VCaP (cell line): ENCODE results near the gene TIMM17B.

Experiments
- H3K27ac ChIP-seq: fragments of 450-650 bp; 2 replicates; pipeline ENCODE4 v1.5.1; 2017
- TF ChIP-seq, protein P1 (sequence below): fragments of 450-650 bp; conservative IDR thresholded peaks from 2 replicates; pipeline ENCODE4 v1.5.1; 2017; ENCODE audit warnings: mild to moderate bottlenecking, moderate library complexity

TIMM17B gene

DNA sequence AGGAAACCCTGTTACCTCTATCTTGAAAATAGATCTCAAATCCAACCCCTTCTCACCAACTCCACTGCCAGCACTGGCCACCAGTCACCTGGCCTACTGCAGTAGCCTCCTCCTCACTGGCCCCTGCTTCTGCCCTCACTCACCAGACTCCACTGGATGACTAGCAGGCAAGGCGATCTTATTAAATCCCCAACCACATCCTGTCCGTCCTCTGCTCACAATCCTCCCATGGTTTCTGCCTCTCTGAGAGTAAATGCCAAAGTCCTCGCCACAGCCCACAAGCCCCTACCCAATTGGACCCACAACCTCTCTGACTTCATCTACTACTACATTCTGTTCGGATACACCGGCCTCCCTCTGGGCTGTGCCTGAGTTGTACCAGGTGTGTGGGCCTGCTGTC lies 26.7 kb upstream of the TIMM17B start:
- no peak overlapping the region for H3K27ac ChIP-seq
- TF ChIP-seq, protein P1, sequence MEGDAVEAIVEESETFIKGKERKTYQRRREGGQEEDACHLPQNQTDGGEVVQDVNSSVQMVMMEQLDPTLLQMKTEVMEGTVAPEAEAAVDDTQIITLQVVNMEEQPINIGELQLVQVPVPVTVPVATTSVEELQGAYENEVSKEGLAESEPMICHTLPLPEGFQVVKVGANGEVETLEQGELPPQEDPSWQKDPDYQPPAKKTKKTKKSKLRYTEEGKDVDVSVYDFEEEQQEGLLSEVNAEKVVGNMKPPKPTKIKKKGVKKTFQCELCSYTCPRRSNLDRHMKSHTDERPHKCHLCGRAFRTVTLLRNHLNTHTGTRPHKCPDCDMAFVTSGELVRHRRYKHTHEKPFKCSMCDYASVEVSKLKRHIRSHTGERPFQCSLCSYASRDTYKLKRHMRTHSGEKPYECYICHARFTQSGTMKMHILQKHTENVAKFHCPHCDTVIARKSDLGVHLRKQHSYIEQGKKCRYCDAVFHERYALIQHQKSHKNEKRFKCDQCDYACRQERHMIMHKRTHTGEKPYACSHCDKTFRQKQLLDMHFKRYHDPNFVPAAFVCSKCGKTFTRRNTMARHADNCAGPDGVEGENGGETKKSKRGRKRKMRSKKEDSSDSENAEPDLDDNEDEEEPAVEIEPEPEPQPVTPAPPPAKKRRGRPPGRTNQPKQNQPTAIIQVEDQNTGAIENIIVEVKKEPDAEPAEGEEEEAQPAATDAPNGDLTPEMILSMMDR: no peak

DNA sequence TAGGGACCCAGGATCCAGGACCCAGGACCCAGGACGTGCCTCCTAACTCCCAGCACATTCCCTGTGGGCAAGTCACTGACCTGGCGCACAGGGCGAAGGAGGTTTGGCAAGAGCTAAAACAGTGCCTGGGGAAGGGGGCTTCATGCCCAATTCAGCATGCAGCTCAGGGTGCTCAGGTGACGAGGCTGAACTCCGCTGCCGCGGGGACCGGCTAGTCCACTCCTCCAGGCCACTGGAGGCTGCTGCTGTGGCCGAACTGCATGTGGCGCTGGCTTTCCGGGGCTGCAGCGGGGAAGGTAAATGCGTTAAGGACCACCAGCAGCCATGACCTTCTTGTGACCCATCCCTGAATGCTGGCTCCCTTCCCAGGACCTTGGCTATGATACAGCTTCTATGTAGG lies 26.2 kb upstream of the TIMM17B start:
- no peak overlapping the region for H3K27ac ChIP-seq
- TF ChIP-seq, protein P1: no peak

DNA sequence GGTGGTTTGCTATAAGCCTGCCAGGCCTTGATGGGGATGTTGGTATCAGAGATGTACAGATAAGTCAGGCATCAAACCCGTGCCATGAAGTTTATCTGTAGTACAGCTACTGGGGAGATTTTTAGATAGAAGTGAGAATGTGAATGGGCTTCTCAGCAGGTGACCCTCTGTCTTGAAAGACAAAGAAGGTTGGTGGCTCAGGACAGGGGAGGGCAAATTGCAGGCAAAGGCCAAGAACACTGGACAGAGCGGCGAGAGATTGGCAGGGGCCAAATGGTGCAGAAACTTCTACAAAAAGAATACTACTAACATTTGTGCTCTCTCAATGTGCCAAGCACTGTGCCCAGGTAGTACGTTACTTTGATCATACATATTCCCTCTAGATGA lies 23.1 kb upstream of the TIMM17B start:
- TF ChIP-seq, protein P1: no peak
- H3K27ac ChIP-seq: no peak overlapping the region

DNA sequence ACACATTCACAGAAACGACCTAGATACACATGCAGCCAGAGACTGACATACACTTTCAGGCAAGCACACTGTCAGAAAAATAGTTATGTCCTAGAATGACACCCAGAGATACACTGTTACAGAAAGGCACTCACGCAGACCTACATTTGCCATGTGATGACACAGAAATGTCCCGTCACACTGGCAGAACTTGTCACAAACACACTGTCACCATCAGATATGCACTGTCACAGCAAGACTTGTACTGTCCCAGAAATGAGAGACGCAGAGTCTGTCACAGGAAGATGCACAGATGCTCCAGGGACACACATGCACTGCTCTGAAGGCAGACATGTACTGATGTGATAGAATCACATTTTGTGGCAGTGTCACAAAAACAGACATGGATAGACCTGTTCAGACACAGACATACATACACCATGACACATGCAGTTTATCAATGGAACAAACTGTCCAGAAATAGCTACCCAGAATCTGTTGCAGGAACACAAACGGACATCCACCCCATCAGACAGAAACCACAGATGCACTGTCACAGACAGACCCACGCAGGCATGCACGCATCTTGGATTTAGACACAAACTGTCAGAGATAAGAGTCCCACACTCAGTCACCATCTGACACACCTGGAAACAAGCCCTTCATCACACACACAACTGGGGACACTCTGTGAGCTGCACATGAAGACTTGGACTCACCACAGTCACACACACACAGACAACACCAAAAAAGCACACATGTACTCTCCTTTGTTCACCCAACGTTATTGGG lies 22.6 kb upstream of the TIMM17B start:
- TF ChIP-seq, protein P1: no peak
- no peak overlapping the region; the same call in 1 of the 2 replicates for H3K27ac ChIP-seq

DNA sequence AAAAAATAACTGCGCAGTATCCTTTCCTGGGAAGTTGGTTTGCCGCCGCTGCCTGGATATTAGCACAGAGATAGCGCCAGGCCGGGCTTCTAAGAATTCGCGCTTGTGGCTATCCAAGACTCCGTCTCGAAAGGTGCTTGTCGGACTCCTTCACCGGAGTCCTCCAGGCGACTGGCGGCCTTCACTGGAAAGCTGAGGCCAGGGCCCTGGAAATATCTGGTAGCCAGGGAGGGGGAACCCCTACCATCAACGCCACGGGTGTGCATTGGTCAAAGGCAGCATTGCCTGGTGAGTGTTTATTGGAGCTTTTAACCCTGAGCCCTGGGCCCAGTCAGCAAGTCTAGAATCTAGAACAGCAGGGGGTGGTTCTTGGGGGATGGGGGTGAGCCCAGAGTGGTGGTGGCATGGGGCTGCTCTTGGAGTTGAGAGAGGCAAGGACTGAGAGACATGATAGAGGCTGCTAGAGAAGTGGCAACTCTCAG lies 21.8 kb upstream of the TIMM17B start:
- TF ChIP-seq, protein P1: no peak
- peak overlapping the region; percentile 52 for H3K27ac ChIP-seq

DNA sequence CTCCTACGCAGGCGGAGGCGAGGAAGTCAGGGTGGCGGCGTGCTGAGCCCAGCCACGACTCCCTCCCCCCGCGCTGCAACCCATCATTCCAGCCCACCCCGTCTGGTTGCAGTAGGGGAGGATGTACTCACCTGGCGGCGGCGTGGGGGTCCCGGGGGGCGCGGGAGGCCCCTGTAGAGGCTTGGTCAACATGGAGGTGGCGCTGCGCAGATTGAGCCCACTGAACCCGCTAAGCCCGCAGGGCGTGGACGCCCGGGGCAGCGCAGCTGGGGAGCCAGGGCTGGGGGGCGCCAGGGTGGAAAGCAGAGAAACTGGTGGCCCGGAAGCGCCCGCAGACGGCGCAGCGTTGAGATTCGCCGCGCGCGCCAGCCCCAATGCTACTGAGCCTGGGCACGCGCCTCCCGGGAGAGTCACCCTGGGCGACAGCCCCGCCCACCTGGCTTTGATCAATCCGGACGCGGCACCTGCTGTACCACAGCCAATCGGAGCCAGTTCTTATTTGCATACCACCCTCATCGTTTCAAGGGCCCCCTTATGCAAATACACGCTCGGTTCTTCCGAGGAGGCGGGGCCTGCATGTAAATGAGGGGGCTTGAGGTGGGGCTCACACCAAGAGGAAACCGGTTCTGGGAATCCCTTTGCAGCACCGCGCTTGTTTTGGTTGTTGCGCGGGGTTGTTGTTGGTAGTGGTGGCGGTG lies 21.2 kb upstream of the TIMM17B start, which contains the start of gene PIM2:
PIM2 (minus strand) TSS at position 382 of the 698 bp plus-strand sequence; CDS start at position 192, 190 bp downstream.
- peak within 1 kb of the TSS; percentile 52 for H3K27ac ChIP-seq
- TF ChIP-seq, protein P1: no peak

DNA sequence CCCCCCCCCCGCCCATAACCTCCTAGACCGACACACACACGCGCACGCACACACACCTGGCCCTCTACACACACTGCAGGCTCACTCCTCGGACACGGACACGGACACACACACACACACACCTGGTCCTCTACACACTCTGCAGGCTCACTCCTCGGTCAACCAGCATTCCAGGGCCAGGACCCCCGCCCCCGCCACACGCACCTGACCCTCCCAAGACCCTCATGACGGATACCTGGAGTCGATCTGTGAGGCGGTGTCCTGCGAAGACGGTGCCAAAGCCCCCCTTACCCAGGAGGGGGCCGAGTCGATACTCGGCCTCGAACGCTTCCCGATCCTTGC lies 20.7 kb upstream of the TIMM17B start:
- H3K27ac ChIP-seq: peak overlapping the region; percentile 52
- TF ChIP-seq, protein P1: no peak
